Measurements from ENCODE around the gene ANTXRL.
"Not testable (repeated sequence)": the region's sequence is repeated elsewhere in the genome, so short reads cannot be mapped to it uniquely, and the experiment has no call there.

The ANTXRL gene

DNA sequence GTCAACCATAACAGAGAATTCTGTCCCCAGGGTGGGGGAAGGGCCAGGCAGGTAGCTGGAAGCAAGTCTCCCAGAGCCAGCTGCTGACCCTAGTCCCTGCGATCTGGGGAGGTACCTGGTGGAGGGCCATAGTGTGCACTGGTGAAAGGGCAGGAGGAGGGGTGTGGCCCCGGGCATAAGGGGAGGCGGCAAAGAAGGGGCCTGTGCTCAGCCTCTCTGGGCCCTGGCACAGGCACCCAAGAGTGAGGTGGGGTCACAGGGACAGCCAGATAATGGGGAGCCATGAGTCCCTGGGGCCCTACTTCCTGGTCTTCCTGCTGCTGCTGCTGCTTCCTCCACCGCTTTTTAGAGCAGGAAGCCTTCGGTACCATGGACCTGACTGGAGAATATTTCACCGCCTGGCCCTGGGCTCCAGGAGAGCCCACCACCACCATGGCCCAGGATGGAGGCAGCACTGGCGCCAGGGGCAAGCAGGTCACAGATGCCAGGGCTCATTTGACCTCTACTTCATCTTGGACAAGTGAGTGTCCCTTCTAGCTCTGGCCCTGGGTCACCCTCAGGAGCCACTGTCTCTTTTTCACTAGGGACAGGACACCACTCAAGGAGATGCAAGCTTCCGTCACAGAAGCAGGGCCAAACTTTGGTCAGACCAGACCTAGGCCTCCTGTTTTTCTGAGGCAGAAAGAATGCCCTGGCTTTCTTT lies at the start of gene ANTXRL:
Gene ANTXRL, plus strand, starts transcription at position 7 of the 703 bp plus-strand sequence. Its CDS starts 266 bp downstream, at position 273.
- DNase-seq, result no peak

DNA sequence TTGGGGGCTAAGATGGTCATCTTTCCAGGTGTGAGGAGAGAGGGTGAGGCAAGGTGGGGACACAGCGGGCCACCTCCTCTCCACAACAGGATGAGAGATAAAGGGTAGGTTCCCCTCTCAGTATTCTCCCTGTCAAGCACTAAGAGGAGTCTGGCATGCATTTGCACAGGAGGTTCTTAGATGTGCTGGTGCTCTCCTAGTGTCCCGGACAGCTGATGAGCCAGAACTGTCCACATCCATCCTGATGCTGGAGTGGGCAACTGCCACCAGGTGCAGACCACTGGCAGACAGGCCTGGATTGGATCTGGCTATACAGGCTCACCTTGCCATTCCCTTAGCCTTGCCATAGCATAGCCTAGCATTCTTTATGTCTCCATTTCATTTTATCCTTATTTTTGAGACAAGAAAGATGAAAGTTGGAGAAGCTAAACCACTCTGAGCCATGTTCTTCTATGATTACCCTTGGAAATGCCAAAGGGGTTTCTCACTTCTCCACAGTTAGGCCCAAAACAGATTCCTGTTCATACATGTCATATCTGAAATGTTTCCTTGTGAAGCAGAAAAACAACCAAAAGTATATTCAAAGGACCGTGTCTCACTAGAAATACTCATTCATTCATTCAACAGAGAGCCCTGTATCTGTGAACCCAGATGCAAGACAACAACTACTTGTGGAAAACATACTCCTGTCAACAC lies 48.8 kb upstream of the ANTXRL start:
- DNase-seq, result no peak

DNA sequence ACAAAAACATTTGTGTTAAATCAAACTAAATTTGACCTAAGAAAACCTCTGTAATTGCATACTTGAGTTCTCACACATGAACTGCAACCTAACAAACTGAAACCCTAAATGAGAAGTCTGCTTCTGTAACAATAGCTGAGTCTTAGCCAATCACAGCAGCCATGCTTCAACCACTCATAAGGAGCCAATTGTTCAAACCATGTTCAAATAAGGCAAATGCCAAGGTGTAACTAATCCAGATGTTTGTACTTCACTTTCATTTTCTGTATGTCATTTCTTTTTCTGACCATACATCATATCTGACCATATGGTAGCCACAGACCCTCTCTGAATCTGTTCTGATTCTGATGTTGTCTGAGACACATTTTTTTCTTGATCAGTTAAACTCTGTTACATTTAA lies 47.5 kb upstream of the ANTXRL start:
- DNase-seq, result no peak

DNA sequence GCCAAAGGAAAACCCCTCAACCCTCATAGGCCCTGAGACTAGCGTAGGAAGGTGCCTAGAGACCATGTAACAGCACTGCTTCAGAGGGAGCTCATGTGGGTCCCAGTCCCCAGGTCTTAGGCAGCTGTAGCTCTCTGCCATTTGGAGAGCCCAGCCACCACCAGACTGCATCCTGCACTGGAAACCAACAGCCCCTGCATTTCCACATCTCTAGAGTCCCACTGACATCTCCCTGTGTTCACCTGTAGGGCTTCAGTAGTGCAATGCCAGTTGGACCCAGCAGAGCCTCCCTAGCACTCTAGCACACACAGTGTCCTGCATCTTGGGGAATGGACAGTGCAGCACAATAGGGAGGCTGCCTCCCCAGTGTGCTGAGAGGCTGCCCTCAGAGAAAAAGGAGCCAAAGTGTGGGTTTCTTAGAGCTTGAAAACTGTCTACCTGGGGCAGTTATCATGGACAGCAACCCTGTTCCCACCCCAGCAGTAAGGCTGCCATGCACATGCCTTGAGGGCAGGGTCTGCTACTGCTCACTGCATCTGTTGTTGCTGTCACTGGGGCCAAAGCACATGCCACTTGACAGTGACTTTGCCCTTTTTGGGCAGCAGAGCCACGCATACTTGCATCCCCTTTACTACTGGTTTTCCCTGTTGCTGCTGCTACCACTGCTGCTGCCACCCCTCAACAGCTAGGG lies 46.7 kb upstream of the ANTXRL start:
- peak; percentile 11 for DNase-seq

DNA sequence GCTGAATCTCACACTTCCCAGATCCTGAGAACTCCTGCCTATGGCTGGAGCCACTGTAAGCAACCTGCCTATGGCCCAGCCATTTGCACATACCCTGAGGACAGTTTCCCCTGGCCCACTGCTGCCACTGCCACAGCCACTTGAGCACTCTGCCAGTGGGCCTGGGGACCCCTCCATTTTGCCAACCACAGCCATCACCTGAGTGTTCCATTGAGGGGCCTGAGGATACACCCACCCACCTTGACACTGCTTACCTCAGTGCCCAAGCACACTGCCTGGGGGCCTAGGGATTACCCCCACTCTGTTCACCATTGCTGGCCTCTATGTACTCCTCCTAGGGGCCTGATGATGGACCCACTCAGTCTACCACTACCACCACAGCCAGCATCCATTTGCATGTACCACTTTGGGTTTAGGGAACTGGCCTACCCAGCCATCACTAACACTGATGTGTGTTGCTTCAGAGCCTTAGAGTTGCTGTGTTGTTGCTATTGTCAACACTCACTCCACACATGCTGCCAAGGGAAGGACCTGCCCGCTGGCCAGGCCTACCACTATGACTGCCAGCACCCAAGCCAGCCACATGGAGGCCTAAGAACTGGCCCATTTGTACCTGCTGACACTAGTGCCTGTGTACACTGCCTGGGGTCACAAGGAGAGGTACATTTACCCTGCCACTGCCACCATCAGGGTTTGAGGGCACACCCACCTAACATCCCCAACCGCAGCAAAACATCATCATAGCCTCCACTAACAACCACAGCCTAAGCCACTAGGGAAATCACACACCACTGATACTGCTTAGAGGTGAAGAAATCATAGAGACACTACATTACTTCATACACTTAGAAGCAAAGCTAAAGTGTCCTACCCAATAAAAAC lies 45.9 kb upstream of the ANTXRL start:
- DNase-seq, result no peak

- DNase-seq, result no peak
Measured at GRCh38 chr10:46245381-46245900, 41.4 kb upstream of the ANTXRL start.

GRCh38 chr10:46246400-46247180 lies 40.2 kb upstream of the ANTXRL start:
- DNase-seq, result not testable (repeated sequence)

DNA sequence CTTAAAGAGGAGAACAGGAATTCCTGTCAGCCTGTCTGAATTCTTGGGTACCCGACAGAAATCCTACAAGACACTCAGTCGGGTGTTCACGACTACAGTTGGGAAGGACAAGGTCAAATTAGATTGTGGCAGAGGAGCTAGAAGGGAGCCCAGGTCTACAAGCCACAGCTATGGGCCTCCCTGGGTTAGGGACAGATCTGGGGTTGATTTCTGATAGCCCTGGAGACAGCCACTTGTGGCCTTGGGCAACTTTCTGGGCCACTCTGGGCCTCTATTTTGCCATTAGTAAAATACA lies 39.7 kb upstream of the ANTXRL start:
- DNase-seq, result no peak

GRCh38 chr10:46247808-46248569 lies 38.8 kb upstream of the ANTXRL start:
- DNase-seq, result no peak

DNA sequence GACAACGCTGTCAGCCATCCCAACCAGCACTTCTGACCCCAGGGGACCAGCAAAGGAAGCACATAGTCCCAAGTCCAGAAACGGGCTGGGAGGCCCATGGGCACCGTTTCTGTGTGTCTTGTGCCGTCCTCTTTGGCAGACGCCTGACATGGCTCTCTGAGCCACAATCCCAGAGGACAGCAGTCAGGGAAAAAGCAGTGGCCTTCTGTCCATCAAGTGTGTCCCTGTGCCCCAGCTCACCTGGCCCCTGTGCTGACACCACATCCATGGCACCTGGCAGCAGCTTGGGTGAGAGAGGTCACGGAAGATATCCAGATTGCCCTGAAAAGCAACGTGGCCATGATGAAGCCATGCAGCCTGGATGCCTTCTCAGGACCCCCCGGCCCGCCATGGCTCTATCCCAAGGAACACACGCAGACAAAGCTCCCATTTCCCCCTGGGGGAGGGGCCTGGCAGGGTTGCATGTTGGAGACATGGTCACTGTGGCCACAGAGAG lies 38.1 kb upstream of the ANTXRL start:
- no peak for DNase-seq

DNA sequence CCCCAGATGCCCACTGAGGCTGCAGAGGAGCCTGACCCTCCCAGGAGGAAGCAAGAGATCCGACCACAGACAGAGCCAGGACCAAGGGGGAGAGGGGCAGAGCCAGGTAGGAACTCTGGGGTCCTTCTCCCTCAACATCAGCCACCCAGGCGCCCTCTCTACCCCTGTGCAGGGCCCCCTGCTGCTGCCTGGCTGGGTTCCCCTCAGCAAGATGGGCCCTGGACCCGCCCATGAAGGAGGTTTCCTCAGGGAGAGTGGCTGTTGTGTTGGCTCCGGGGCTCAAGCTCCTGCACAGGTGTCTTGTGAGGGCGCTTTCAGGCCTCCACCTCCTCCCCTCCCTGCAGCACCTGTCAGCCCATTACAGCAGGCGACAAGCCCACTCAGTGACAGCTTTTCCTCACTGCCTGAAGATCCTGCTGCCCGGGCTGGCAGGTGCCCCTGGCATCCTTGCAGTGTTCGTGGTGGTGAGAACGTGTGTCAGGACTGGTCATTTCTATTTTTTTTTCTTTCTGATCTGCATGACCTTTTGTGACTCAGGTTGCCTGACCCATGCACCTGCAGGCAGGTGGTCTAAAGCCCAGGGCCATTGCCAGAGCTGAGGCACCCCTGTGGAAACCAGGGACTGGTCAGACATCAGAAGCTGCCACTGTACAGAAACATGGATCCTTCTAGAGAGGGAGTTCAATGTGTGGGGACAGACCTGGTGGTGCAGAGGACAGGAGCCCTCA lies 37.0 kb upstream of the ANTXRL start:
- not testable (repeated sequence) for DNase-seq

DNA sequence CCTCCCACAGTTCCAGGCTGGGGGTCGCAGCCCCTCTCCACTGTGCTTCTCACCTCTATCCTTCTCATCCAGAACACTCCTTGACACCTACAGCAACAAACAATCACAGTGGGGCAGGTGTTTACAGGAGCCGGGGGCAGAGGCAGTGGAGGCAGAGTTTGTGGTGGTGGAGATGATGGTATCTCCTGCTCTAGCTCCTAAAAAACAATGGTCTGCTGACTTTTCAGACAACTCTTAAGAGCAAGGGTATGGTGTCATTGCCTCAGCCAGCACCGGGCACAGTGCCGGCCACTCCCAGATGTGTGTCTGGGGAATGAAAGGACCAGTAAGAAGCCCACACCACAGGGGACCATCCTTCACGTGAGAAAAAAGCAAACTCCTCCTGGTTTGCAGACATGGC lies 36.3 kb upstream of the ANTXRL start:
- no peak for DNase-seq

DNA sequence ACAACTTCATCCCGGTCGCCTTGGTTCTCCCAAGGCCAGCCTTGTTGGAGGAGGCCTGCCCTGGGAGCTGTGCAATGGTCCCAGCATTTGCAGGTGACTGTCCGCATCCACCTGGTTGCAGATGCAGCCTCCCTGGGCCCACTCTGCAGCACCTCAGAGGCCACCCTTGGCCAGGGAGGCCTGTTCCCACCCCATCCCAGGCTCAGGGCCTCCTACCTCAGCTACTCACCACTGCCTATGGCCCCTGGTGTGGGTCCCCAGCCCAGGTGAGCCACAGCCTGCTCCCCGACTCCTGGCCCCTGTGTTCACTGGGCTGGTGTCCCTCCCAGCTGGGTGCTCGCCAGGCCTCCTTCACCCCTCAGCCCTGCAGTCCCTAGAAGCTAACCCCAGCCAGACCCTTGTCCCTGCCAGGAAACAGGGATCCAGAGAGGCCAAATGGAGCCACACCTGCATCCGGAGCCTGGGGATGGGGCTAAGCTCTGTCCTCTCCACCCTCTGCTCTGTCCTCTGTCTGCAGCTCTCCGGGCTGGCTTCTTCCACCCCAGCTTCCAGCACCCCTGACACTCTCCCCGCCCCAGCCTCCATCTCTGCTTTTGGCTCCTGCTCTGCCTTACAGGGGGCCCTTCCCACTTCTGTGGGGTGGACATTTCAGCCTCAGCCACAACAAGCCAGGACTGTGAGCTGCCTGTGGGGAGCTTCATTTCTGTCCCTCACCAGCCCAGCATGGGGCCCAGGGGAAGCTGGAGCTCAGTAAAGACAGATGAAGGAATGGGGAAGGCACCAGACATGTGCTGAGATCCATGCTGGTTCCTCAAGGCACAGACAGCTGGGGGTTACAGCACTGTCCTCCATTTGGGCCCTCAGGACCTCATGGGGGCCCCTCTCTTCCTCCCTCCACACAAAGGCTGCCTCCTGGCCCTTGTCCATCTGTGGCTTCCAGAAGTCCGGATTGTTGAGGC lies 35.6 kb upstream of the ANTXRL start:
- DNase-seq, result no peak

GRCh38 chr10:46251857-46252847 lies 34.6 kb upstream of the ANTXRL start:
- DNase-seq, result no peak

DNA sequence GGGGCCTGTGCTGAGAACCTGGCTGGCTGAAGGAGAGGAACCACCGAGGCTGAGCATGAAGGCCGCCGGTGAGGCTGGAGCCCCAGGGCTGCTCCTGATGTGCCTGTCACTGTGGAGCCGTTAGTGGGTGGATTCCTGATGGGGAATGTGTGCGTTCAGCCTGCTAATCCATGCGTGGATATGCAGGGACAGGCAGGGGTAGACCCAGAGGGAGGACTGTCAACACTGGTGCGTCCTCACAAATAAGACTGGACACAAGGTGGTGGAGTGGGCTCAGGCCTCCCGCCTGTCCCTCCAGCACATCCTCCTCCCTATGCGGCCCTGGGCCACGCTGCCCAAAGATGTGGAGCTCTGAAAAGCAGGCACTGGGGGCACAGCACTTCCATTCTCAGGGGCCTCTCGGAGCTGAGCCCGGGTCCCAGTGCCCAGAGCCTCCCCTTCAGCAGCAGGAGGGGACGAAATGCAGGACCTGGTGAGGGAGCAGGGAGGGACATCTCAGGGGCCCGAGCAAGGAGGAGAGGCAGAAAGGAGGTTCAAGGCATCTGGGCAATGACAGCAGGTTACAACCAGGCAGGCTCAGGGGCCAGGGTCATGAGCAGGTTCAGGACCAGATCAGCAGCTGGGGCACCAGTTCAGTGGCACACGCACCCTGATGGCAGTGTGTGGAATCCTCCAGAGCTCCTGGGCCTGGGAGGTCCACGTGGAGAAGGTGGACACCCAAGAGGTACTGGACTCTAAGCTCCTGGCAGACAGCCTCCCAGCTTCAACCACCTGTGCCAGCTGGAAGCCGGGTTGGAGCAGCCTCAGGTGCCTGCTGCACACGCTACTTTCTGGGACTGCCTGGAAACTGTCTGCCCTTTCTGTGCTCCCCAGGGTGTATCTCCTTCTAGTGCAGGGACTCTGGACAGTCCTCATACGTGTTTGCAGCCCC lies 33.5 kb upstream of the ANTXRL start:
- DNase-seq, result no peak

DNA sequence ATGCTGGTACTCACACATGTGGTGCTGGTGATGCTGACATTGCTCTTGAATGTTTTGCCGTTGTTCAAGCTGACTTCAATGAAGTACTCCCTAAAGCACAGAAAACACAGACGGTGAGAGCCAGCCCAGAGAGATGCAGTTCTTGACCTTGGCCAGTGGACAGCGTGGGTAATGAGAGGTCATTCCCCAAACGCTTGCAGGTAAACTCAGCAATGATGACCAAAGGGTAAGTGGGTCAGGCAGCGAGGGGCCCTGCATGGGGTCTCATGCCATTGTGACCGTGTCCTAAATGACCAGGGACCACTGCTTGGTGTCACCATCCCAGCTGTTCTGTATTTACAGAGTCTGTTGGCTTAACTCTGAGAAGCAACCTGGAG lies 32.8 kb upstream of the ANTXRL start:
- DNase-seq, result no peak

DNA sequence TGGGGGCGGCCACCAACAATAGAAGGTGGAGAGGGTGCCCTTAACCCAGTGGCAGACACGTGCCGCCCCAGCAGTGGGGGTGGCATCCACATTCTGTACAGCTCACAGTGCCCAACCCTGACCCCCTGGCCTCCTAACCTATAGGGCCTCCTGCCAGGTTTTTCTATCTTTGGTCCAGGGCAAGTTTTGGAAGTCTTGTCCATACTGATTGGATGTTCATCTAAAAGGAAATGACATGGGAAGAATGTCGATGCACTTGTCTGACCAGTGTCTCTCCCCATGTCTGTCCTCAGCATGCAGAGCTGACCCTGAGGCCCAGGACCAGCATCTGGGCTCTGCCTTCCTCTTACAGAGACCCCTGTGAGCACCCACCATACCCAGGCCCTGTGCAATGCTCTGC lies 32.3 kb upstream of the ANTXRL start:
- DNase-seq, result no peak

Measured in activated T-cell treated with anti-CD3 and anti-CD28 coated beads, Interleukin-2, amount 50 U/mL, for 1 hour (primary cell).